ENCODE measurements around the gene PLXNB2.

PLXNB2 gene

DNA sequence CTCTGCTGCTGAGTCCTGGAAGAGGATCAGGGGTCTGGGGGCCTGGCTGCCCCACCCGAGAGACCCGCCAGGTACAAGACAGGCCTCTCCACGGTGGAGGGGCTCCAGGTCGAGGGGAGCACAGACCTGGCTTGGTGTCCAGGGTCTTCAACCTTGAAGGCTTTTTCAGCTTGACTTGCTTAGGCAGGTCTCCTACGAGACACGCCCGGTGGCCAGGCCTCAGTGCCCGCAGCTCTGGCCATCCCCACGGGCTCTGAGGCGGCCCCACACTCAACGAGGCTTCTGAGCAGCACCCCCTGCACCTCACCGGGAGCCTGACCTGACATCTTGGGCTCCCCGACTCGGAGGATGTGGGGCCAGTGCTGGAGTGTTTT, 6.6 kb upstream of the PLXNB2 start:
- Histone ChIP-seq H3K36me3 (replicated peaks) (no peaks in the 10 kb centered on the region), H3K4me3 (ENCODE audit: low read depth, low read length) (no peak overlapping the region), H3K27ac (no peak overlapping the region), H3K27me3 (replicated peaks) (no peaks in the 10 kb centered on the region)
- TF ChIP-seq, protein P1, sequence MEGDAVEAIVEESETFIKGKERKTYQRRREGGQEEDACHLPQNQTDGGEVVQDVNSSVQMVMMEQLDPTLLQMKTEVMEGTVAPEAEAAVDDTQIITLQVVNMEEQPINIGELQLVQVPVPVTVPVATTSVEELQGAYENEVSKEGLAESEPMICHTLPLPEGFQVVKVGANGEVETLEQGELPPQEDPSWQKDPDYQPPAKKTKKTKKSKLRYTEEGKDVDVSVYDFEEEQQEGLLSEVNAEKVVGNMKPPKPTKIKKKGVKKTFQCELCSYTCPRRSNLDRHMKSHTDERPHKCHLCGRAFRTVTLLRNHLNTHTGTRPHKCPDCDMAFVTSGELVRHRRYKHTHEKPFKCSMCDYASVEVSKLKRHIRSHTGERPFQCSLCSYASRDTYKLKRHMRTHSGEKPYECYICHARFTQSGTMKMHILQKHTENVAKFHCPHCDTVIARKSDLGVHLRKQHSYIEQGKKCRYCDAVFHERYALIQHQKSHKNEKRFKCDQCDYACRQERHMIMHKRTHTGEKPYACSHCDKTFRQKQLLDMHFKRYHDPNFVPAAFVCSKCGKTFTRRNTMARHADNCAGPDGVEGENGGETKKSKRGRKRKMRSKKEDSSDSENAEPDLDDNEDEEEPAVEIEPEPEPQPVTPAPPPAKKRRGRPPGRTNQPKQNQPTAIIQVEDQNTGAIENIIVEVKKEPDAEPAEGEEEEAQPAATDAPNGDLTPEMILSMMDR (IDR thresholded peaks at IDR 0.05; ENCODE audit: low read depth, low read length, missing control alignments) = no peak
- in situ Hi-C loops (cut with HindIII; ENCODE audit: low pct_ligation_motif_present, low sequenced_read_pairs) = no loop called here
- no peak for DNase-seq

DNA sequence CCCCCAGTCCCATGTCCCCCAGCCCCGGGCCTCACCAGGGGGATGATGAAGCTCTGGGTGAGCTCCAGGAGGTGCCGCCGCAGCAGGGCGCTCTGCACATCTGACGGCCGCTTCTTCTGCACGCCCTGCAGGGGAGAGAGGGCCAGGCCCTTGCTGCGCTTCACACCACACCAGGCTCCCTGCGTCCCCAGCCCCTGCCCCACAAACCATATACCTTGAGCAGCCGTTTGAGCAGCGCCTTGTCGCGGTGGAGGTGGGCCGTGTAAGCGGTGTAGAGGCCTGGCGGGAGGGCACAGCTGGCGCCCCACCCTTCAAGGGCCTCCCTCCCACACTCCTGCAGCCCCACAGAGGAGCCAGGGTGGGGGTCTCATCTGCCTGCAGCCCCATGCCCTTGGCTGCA, 6.2 kb upstream of the PLXNB2 start:
- no peaks in the 10 kb centered on the region for H3K27me3 ChIP-seq (replicated peaks)
- H3K4me3 ChIP-seq (ENCODE audit: low read depth, low read length) = no peak overlapping the region
- TF ChIP-seq, protein P1 (IDR thresholded peaks at IDR 0.05; ENCODE audit: low read depth, low read length, missing control alignments) = no peak
- no peak for DNase-seq
- in situ Hi-C loops (cut with HindIII; ENCODE audit: low pct_ligation_motif_present, low sequenced_read_pairs) = no loop called here
- no peaks in the 10 kb centered on the region for H3K36me3 ChIP-seq (replicated peaks)
- H3K27ac ChIP-seq = no peak overlapping the region

DNA sequence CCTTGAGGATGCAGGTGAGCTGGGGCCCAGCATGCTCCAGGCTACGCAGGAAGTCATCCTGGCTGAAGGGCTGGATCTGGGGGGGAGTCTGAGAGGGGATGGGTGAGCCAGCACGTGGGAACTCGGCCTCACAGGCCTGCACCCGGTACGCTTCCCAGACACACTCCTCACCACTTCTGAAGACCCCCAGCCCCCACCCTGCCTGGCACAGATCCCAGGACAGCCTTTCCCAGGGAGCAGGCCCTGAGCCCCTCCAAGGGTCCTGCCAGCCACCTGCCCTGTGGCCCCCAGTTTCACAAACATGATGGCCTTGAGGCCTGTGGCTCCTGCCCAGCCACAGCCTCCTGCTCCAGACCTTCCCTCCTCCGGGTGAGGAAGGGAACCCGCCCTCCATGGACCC, 5.6 kb upstream of the PLXNB2 start:
- in situ Hi-C loops (cut with HindIII; ENCODE audit: low pct_ligation_motif_present, low sequenced_read_pairs) = no loop called here
- no peak for DNase-seq

GRCh38 chr22:50312371-50312770, 4.9 kb upstream of the PLXNB2 start:
- Histone ChIP-seq H3K36me3 (replicated peaks) (no peaks in the 10 kb centered on the region), H3K27me3 (replicated peaks) (no peaks in the 10 kb centered on the region), H3K27ac (no peak overlapping the region), H3K4me3 (ENCODE audit: low read depth, low read length) (no peak overlapping the region)
- DNase-seq = no peak
- TF ChIP-seq, protein P1 (IDR thresholded peaks at IDR 0.05; ENCODE audit: low read depth, low read length, missing control alignments) = no peak
- in situ Hi-C loops (cut with HindIII; ENCODE audit: low pct_ligation_motif_present, low sequenced_read_pairs) = no loop called here

More for the DNA sequence above, 5.6 kb upstream of the PLXNB2 start:
- H3K36me3 ChIP-seq (replicated peaks) = no peaks in the 10 kb centered on the region
- TF ChIP-seq, protein P1 (IDR thresholded peaks at IDR 0.05; ENCODE audit: low read depth, low read length, missing control alignments) = no peak
- H3K27me3 ChIP-seq (replicated peaks) = no peaks in the 10 kb centered on the region
- H3K4me3 ChIP-seq (ENCODE audit: low read depth, low read length) = no peak overlapping the region
- no peak overlapping the region for H3K27ac ChIP-seq

DNA sequence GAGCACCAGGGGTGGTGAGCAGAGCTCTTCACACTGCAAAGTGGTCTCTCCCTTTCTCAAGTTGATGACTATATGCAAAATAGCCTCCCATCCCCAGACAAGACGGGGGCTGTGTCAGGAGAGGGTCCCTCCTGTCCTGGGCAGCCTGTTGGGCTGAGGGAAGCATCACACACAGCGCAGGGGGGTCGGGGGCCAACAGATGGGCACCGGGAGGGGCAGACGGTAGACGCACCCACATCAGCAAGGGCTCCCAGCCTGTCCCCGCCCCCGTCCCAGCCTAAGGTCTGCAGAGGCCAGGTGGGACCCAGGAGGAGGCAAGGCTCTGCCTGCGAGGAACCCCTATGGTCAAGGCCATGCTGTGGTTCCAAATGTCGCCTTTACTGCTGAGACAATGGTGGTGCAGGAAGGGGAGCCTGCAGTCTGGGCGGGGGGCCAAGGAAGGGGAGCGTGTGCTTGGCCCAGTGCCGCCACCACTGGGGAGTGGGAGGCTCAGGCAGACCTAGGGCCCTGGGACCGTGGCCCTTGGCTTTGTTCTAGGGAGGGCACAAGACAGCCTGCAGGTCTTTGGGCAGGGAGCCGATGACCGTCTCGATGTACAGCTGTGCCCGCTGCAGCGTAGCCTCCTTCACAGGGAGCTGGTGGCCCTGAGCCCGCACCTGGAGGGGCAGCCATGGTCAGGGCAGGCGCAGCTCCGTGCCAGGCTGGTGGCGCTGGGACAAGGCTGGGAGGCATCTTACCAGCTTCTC, 4.3 kb upstream of the PLXNB2 start:
- in situ Hi-C loops (cut with HindIII; ENCODE audit: low pct_ligation_motif_present, low sequenced_read_pairs) = no loop called here
- Histone ChIP-seq H3K27ac (no peak overlapping the region), H3K36me3 (replicated peaks) (no peaks in the 10 kb centered on the region), H3K27me3 (replicated peaks) (no peaks in the 10 kb centered on the region), H3K4me3 (ENCODE audit: low read depth, low read length) (no peak overlapping the region)
- DNase-seq = no peak
- TF ChIP-seq, protein P1 (IDR thresholded peaks at IDR 0.05; ENCODE audit: low read depth, low read length, missing control alignments) = no peak

DNA sequence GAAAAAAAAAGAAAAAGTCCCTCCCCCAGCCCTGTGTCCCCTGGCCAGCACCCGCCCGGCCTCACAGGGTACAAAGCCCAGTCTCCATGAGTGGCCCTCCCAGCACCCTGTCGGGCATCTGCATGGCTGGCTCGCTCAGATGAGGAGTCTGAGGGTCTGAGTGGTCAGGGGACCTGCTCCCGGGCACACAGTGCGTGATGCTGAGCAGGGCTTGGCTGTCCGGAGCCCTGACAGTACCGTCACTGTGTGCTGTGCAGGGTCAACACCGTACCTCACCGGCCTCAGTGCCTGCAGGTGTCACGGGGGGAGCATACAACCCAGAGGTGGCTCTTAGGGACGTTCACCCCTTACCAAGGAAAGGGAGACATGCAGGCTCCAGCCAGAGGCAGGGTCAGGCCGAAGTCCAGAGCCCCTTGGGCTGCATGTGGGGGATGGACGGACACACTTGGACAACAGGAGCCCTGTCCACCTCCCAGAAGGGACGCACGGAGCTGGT, 3.6 kb upstream of the PLXNB2 start:
- TF ChIP-seq, protein P1 (IDR thresholded peaks at IDR 0.05; ENCODE audit: low read depth, low read length, missing control alignments) = no peak
- no peak overlapping the region for H3K27ac ChIP-seq
- H3K4me3 ChIP-seq (ENCODE audit: low read depth, low read length) = no peak overlapping the region
- DNase-seq = no peak
- H3K27me3 ChIP-seq (replicated peaks) = no peaks in the 10 kb centered on the region
- in situ Hi-C loops (cut with HindIII; ENCODE audit: low pct_ligation_motif_present, low sequenced_read_pairs) = no loop called here
- no peaks in the 10 kb centered on the region for H3K36me3 ChIP-seq (replicated peaks)
